GM18867 (cell line): ENCODE measurements around the gene CPEB1.
"Not testable (repeated sequence)": the region's sequence is repeated elsewhere in the genome, so short reads cannot be mapped to it uniquely, and the experiment has no call there.

ENCODE experiments used
- ATAC-seq: cut with Tn5 transposase; IDR thresholded peaks from one replicate; pipeline ENCODE4 v1.9.1; 2021; ENCODE audit warnings: mild to moderate bottlenecking, moderate library complexity; ENCODE audit not compliant: unreplicated experiment

The CPEB1 gene

GRCh38 chr15:82649226-82649999 lies 2.2 kb upstream of the CPEB1 start:
- no peak for ATAC-seq

- ATAC-seq, result no peak
Observed at GRCh38 chr15:82648257-82649103, 1.3 kb upstream of the CPEB1 start.

GRCh38 chr15:82647835-82648256 lies 683 bp upstream of the CPEB1 start:
- no peak for ATAC-seq

DNA sequence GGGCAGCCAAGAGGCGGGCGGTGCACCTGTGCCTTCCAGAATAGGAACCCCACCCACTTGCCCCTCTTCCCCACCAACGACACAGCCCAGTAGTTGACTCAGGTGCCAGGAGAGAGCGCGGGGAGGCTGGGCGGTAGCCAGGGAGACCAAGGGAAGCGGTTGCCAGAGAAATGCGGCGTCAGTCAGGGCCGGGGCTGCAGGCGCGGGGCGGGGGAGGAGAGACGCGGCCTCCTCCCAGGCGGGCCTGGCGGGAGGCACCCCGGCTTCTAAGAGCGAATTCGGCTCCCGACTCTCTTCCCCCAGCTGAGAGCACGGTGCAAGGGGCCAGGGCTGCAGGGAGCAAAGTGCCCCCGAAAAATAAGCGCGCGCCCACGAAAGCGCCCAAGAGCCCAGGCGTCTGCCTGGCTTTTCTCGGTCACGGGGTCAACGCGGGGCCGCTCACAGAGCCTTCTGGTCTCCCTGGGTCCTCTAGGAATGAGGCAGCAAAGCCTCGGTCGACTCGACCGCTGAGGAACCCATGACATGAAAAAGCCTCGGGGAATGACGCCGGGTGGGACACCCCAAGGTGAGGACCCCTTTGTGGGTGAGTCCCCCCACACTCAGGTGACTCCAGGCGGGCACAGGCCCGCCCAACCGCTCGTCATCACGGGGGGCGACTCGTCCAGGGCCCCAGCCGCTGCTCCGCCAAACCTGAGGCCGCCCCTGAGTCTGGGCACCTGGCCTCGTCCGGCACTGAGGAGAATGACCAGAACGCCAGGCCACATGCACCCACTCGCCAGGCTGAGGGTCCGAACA lies 716 bp downstream of the CPEB1 start:
- ATAC-seq, result no peak

DNA sequence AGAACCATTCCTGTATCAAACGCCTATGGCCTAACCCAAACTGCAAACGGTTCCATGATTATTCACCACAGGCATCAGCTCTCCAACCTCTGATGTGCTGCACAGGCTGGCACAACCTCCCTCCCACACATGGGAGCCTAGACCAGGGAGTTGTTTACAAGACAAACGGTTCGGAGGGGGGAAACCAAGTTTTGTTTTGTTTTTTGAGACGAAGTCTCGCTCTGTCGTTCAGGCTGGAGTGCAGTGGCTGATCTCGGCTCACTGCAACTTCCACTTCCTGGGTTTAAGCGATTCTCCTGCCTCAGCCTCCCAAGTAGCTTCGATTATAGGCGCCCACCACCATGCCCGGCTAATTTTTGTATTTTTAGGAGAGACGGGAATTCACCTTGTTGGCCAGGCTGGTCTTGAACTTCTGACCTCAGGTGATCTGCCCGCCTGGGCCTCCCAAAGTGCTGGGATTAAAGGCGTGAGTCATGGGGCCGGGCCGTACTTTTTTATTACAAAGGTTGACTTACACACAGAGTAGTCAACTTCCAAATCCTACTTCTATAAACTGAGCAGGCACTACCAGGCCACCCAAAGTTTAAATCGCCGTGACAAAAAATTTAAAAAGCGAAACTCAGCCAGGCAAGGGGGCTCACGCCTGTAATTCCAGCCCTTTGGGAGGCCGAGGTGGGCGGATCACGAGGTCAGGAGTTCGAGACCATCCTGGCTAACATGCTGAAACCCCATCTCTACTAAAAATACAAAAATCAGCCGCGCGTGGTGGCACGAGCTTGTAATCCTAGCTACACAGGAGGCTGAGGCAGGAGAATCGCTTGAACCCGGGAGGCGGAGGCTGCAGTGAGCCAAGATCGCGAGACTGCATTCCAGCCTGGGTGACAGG lies 2.0 kb downstream of the CPEB1 start:
- ATAC-seq, result not testable (repeated sequence)

DNA sequence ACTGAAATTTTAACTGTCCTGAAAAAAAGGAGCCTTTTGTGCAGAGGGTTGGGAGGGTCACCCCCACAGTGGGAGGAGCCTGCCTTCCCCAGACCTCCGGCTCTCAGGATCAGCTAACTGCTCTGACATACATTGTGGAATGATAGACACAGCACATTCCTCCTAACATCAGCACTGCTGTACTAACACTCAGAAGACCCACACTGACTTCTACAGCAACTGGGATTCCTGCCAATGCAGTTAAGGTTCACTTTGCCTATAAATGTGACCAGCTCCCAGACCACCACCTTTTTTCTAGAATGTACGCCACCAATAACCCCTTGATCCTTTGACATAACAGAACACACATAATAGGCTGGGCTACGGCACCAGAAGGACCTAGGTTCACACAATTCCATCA lies 3.2 kb downstream of the CPEB1 start:
- ATAC-seq, result no peak

GRCh38 chr15:82642656-82643055 lies 4.5 kb downstream of the CPEB1 start:
- no peak for ATAC-seq

- no peak for ATAC-seq
Observed at GRCh38 chr15:82641129-82641798, 5.9 kb downstream of the CPEB1 start.

- no peak for ATAC-seq
Observed at GRCh38 chr15:82640672-82641071, 6.5 kb downstream of the CPEB1 start.

DNA sequence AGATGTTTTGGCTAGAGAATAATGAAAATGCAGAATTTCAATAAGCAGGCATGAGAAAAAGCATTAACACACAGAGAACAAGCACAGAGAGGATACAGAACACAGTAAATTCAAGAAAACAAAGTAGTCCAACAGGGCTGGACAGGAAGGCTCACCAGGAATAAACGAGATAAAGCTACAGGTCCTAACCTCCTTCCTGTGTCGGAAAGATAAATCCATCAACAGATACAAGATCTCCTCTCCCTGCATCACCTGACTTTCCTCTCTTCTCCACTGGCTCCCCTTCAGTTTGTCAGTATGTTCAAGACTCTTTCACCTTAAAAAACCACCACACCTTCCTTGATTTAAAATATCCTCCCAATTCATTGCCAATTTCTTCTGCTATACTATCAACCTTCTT lies 11.4 kb downstream of the CPEB1 start:
- no peak for ATAC-seq

DNA sequence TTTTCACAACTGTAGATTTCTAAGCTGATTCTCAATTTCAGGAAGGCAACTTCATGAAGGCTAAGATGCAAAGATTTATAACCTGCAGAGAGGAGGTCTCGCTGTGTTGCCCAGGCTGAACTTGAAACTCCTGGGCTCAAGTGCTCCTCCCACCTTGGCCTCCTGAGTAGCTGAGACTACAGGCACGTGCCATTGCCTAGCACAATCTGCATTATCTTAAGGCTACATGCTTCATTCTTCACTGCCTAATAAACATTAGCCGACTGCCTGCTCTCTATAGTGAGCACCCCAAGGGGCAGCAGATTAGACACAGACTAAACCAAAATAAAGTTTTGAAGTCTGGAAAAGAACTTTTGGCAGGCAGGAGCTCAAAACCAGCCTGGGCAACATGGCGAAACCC lies 17.1 kb downstream of the CPEB1 start:
- no peak for ATAC-seq

DNA sequence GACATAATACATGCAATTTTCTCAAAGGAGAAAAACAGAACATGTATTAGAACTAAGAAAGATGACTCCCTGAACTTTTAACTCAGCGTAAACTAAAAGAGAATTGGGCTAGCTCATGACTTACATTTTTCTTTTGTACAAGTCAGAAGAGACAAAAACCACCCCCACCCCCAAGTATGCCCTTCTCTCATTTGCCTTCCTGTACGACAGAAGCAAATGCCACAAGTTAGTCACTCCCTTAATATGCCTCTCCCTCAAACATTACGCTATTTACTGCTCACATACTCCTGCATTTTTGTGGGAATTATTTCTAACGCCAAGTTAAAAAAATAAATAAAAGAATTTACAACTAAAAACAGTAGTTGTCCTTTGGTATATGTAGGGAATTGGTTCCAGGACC lies 22.0 kb downstream of the CPEB1 start:
- no peak for ATAC-seq

DNA sequence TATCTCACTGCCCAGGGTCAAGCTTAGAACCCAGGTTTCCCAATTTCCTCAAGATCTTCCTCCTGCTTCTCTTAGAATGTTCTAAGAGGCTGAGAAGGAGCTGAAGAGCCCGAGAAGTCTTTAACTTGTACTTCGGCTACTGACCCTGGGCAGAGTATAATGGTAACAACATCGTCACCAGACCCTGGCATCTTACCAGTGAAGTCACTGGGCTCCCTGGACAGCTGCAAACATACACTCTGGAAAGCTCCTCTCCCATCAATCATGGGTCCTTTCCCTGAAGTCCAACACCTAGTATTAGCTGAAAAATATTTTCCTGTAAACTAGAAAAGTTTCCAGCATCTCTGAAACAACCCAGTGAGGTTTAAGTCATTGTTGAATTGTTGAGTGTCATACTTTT lies 22.7 kb downstream of the CPEB1 start:
- no peak for ATAC-seq

GRCh38 chr15:82624008-82624407 lies 23.2 kb downstream of the CPEB1 start:
- ATAC-seq, result no peak

DNA sequence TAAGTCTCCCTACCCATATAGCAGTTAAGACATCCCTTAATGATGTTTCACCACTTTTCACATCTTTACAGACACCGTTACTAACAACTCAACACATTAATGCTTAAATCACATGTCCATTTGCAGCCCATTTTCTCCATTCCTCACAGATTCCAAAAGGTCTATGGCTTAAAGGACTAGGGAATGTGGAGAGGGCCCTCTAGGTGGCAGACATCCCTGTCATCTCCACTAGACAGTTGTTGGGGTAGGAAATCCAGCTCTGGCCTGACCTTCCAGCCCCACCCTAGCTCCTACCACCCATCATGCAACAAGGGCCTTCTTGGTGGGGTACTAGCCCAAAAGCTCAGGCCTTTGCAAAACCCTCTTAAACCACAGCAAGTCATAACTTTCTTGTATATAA lies 25.2 kb downstream of the CPEB1 start:
- ATAC-seq, result no peak

- no peak for ATAC-seq
Observed at GRCh38 chr15:82613747-82614146, 33.4 kb downstream of the CPEB1 start.

DNA sequence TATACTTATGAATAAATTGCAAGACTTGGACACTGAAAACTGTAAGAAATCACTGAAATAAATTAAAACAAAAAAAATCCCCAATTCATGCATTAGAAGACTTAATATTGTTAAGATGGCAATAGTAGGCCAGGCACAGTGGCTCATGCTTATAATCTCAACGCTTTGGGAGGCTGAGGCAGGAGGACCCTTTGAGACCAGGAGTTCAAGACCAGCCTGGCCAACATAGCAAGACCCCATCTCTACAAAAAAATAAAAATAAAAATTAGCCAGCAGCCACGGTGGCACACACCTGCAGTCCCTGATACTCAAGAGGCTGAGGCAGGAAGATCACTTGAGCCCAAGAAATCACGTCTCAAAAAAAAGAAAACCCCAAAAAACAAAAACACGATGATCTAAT lies 35.8 kb downstream of the CPEB1 start:
- ATAC-seq, result no peak

DNA sequence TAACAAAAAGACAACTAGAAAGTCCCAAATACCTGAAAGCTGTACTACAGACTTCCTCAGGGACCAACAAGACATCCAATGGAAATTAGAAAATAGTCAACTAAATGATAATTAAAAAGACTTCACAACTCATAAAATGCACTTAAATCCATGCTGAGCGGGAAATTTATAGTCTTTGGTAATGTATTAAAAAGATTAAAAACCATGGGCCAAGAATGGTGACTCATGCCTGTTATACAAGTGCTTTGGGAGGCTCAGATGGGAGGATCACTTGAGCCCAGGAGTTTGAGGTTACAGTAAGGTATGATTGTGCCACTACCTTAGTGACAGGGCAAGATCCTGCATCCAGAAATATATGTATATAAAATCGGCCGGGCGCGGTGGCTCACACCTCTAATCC lies 45.0 kb downstream of the CPEB1 start:
- ATAC-seq, result no peak

DNA sequence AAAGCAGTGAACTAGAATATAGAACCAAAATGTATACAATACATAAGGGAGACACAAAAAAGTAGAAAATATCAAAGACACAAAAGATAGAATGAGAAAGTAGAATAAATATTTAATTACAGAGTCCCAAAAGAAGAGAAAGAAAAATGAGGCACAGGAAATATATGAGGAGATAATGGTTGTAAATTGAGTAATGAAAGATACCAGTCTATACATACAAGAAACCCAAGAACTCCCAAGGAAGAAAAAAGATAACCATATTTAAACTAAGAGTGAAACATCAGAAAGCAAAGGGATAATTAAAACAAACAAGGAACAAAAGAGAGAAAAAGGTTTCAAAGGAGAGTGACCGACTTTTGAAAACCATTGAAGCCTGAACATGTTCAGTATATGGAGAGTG lies 47.3 kb downstream of the CPEB1 start:
- no peak for ATAC-seq

DNA sequence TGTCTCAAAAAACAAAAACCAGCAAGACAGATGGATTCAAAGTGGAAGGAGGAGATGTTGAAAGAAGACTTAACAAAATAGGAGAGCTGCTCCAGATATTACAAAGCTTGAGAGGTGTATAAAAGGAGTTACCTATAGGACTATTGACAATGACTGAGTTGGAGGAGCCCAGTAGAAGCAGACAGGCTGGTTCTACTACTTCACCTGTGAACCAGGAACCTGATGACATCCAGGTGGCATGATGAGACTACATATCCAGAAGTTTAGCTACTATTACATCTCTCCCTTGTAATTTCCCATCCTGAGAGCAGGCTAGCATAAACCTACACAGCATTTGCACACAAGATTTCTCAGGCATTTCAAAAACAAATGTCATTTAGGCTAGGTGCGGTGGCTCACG lies 49.3 kb downstream of the CPEB1 start:
- ATAC-seq, result no peak
